T-cell (primary cell): Measurements from ENCODE around the gene SPATA17. TPM values are rescaled to one million over a fixed set of nuclear protein-coding genes. Genes with fewer than 3 reads are reported as not detected.

Experiments
- ATAC-seq, 4 experiments: fragments of 200-7000 bp in 3 of 4; fragments of 150-1000 bp in 1 of 4; cut with Tn5 transposase; replicated peaks in 1 of 4; 1 replicate in 3 of 4; 2 replicates in 1 of 4; pipeline ENCODE4 v1.10.0; 2021; ENCODE audit warnings: moderate library complexity in 3 of 4, mild to moderate bottlenecking in 2 of 4, moderate number of reproducible peaks in 1 of 4
- CTCF ChIA-PET, 2 donors: fragments of 300-600 bp; sonication (Branson Sonifier 250); formaldehyde crosslinking; loops; one replicate each; lab custom pipeline; 2022; ENCODE audit warnings: antibody characterized with exemption in 2 of 2; lab: Charles Lee
- POLR2A ChIA-PET, 2 donors: fragments of 300-600 bp; sonication (Branson Sonifier 250); formaldehyde crosslinking; loops; one replicate each; lab custom pipeline; 2022; ENCODE audit warnings: antibody characterized with exemption in 2 of 2; lab: Charles Lee
- DNase-seq, 35 experiments: peaks; one replicate each; pipeline versions ENCODE4 v3.0.0 to v3.0.0-alpha.2; 2013 to 2023
- H3K27ac ChIP-seq: one replicate; pipeline ENCODE4 v1.5.1; 2013; ENCODE audit warnings: low read length
- H3K27me3 ChIP-seq, 2 experiments: replicated peaks in 1 of 2; 1 replicate in 1 of 2; 2 replicates in 1 of 2; pipeline versions ENCODE4 v1.6.1 to v1.7.0; 2013; ENCODE audit warnings: low read length in 1 of 2, mixed read lengths in 1 of 2; ENCODE audit not compliant: control insufficient read depth in 2 of 2, insufficient read depth in 2 of 2; ENCODE audit errors: extremely low read depth in 1 of 2
- H3K36me3 ChIP-seq, 2 donors: 1 replicate in 1 of 2; 2 replicates in 1 of 2; pipeline versions ENCODE4 v1.6.1 to v1.7.0; 2013; ENCODE audit warnings: low read length in 1 of 2; ENCODE audit not compliant: control insufficient read depth in 2 of 2, insufficient read depth in 1 of 2; ENCODE audit errors: extremely low read depth in 1 of 2
- H3K4me1 ChIP-seq, 2 experiments: 1 replicate in 1 of 2; 2 replicates in 1 of 2; pipeline versions ENCODE4 v1.6.1 to v1.7.0; 2013; ENCODE audit warnings: low read length in 2 of 2, mixed read lengths in 1 of 2; ENCODE audit not compliant: insufficient read depth in 2 of 2, control insufficient read depth in 1 of 2; ENCODE audit errors: extremely low read depth in 1 of 2
- H3K4me3 ChIP-seq, 2 donors: 1 replicate in 1 of 2; 2 replicates in 1 of 2; pipeline versions ENCODE4 v1.5.1 to v1.7.0; 2013; ENCODE audit warnings: mild to moderate bottlenecking in 2 of 2, low read length in 1 of 2, moderate library complexity in 1 of 2; ENCODE audit not compliant: control insufficient read depth in 1 of 2; ENCODE audit errors: extremely low read depth in 1 of 2
- H3K9me3 ChIP-seq: 2 replicates; pipeline ENCODE4 v1.7.0; 2013
- H3K27ac Mint-ChIP-seq, 2 donors: one replicate each; pipeline ENCODE4 v1.8.0; 2020 to 2021; ENCODE audit warnings: mild to moderate bottlenecking in 2 of 2, mixed read lengths in 2 of 2
- H3K27me3 Mint-ChIP-seq, 2 donors: one replicate each; pipeline ENCODE4 v1.8.0; 2021 to 2022; ENCODE audit warnings: mixed read lengths in 2 of 2
- H3K36me3 Mint-ChIP-seq: one replicate; pipeline ENCODE4 v1.8.0; 2021; ENCODE audit warnings: mixed read lengths
- H3K4me1 Mint-ChIP-seq, 3 donors: one replicate each; pipeline ENCODE4 v1.8.0; 2020 to 2022; ENCODE audit warnings: mixed read lengths in 3 of 3, mild to moderate bottlenecking in 1 of 3
- H3K4me3 Mint-ChIP-seq, 3 donors: one replicate each; pipeline ENCODE4 v1.8.0; 2020 to 2022; ENCODE audit warnings: mild to moderate bottlenecking in 3 of 3, mixed read lengths in 3 of 3, moderate library complexity in 3 of 3
- H3K9me3 Mint-ChIP-seq, 3 donors: one replicate each; pipeline ENCODE4 v1.8.0; 2020 to 2022; ENCODE audit warnings: mixed read lengths in 3 of 3
- WGBS: methylation state at CpG from one replicate; pipeline ENCODE4 v1.1.5; 2013; ENCODE audit warnings: missing lambda C conversion rate; ENCODE audit not compliant: insufficient coverage; 5-methylcytosine and 5-hydroxymethylcytosine counted together
- total RNA-seq, 35 experiments: library from RNA in 6 of 35; stranded (reverse) in 6 of 35; fragments of 120-200 nt in 1 of 35; gene quantifications; one replicate each; pipeline versions ENCODE4 v1.2.1 to v1.2.4 and lab custom pipeline; 2013 to 2026

Gene SPATA17
- total RNA-seq, 5 donors from 2014 or later (not counting 1 experiment from before 2014, with no cell fraction given), result 0.44 TPM; not detected in 4

GRCh38 chr1:217919683-217920388 is 288.7 kb downstream of the SPATA17 start:
- ATAC-seq, result no peak
- peaks cover 0 to 8% (median 0%) of the 10 kb centered on the region in 3 donors for H3K9me3 Mint-ChIP-seq
- no peak overlapping the region for H3K4me3 Mint-ChIP-seq
- Histone ChIP-seq H3K27me3 (peaks cover 0 to 5% of the 10 kb centered on the region in 2 experiments), H3K4me3 (no peak overlapping the region), H3K27ac (no peak overlapping the region), H3K4me1 (no peaks in the 10 kb centered on the region), H3K36me3 (no peaks in the 10 kb centered on the region), H3K9me3 (no peaks in the 10 kb centered on the region)
- CTCF ChIA-PET, result no interaction called here
- H3K27ac Mint-ChIP-seq, result no peak overlapping the region
- POLR2A ChIA-PET, result no interaction called here
- DNase-seq, result no peak
- no peaks in the 10 kb centered on the region for H3K4me1 Mint-ChIP-seq
- WGBS, result 65% methylated on average over 7 of the region's 18 CpGs
- peaks cover 6 to 7% of the 10 kb centered on the region in 2 donors for H3K27me3 Mint-ChIP-seq
- no peaks in the 10 kb centered on the region for H3K36me3 Mint-ChIP-seq

Other genes starting within 250 kb of the SPATA17 start
- 10 to 100 TPM in 3 of 5 donors, 1 to 10 TPM in 2; 9.6 to 11.4 (median 10.7) TPM for gene GPATCH2, start 254 bp upstream of the SPATA17 start, total RNA-seq